Right lobe of liver (tissue), 6 donors: ENCODE data around the gene KCNQ1OT1. TPM values are rescaled to one million over a fixed set of nuclear protein-coding genes. Genes with fewer than 3 reads are reported as not detected.

Experiments used
- ATAC-seq, 4 donors: fragments of 200-7000 bp; cut with Tn5 transposase; one replicate each; pipeline ENCODE4 v1.9.1; 2020; ENCODE audit warnings: mild to moderate bottlenecking in 4 of 4, moderate library complexity in 4 of 4
- DNase-seq, 3 donors: peaks; one replicate each; pipeline ENCODE4 v3.0.0-alpha.2; 2020
- H3K27ac ChIP-seq, 3 donors: fragments of 200-600 bp; one replicate each; pipeline ENCODE4 v1.8.0; 2022
- H3K27me3 ChIP-seq, 2 donors: fragments of 200-600 bp; one replicate each; pipeline ENCODE4 v1.8.0; 2022
- H3K36me3 ChIP-seq, 4 donors: fragments of 200-600 bp; sonication (generic) in 1 of 4; one replicate each; pipeline versions ENCODE4 v1.5.1 to v1.8.0; 2017 to 2022; ENCODE audit warnings: control low read depth in 1 of 4
- H3K4me1 ChIP-seq, 4 donors: fragments of 200-600 bp; sonication (generic) in 1 of 4; one replicate each; pipeline versions ENCODE4 v1.5.1 to v1.8.0; 2017 to 2022; ENCODE audit warnings: control low read depth in 1 of 4
- H3K4me3 ChIP-seq, 3 donors: fragments of 200-600 bp; one replicate each; pipeline ENCODE4 v1.8.0; 2022
- H3K9me3 ChIP-seq, 4 donors: fragments of 200-600 bp; sonication (generic) in 1 of 4; one replicate each; pipeline versions ENCODE4 v1.5.1 to v1.8.0; 2017 to 2022; ENCODE audit warnings: control low read depth in 1 of 4
- CTCF ChIP-seq, 4 donors: fragments of 200-600 bp in 3 of 4; fragments of 450-650 bp in 1 of 4; IDR thresholded peaks; one replicate each; pipeline versions ENCODE4 v1.5.1 to v1.8.0; 2016 to 2022; ENCODE audit warnings: antibody characterized with exemption in 4 of 4, mild to moderate bottlenecking in 2 of 4
- POLR2A ChIP-seq: fragments of 450-650 bp; IDR thresholded peaks from one replicate; pipeline ENCODE4 v1.6.1; 2017; ENCODE audit warnings: antibody characterized with exemption, mild to moderate bottlenecking
- WGBS: methylation state at CpG from one replicate; pipeline ENCODE4 v1.1.6; 2018; ENCODE audit warnings: low coverage, low lambda C conversion rate; ENCODE audit not compliant: insufficient coverage; ENCODE audit errors: missing lambda C conversion rate; 5-methylcytosine and 5-hydroxymethylcytosine counted together
- intact Hi-C, 2 donors: fragments of 100-400 bp; cut with DNase I; formaldehyde crosslinking; loops; one replicate each; pipeline versions ENCODE4 v1.11.2 to v1.14.1; 2022
- total RNA-seq, 6 experiments: library from RNA; depleted of rRNA in 2 of 6; stranded (reverse); fragments of >200 nt in 2 of 6; fragmentation: NEBNext Ultra II Directional in 3 of 6; extraction: Animal tissue kit (Norgen Biotek cat#: 25700) in 3 of 6; gene quantifications; one replicate each; pipeline versions ENCODE4 v1.1.0 to v1.2.4, GENCODE V29; 2016 to 2023
- donor health status: DM: no; HTN: yes; CAD: no.
- donor health status: DM: no; HTN: no; CAD: no.
- donor health status: DM: no; HTN: no; CAD: no.
- donor health status: DM: no; HTN: yes; CAD: no.
- donor health status: DM: no; HTN: yes; CAD: no.

KCNQ1OT1 gene
- total RNA-seq, 6 experiments from 2014 or later, result 0.37 to 1.7 (median 0.60) TPM

- Histone ChIP-seq H3K27ac (no peak overlapping the region), H3K36me3 (no peaks in the 10 kb centered on the region), H3K9me3 (no peaks in the 10 kb centered on the region), H3K4me3 (no peak overlapping the region), H3K27me3 (no peaks in the 10 kb centered on the region), H3K4me1 (no peaks in the 10 kb centered on the region)
- DNase-seq (no peak), ATAC-seq (no peak)
- 35% methylated on average over 5 of the region's 5 CpGs for WGBS
- intact Hi-C loops, result no loop called here
- TF ChIP-seq POLR2A (no peak), CTCF (IDR thresholded peaks at IDR 0.05) (no peak)
These were observed 38.1 kb upstream of the KCNQ1OT1 start for GRCh38 chr11:2737866-2738265.

- Histone ChIP-seq H3K9me3 (no peaks in the 10 kb centered on the region), H3K4me3 (no peak overlapping the region), H3K27me3 (no peaks in the 10 kb centered on the region), H3K36me3 (no peaks in the 10 kb centered on the region), H3K4me1 (no peaks in the 10 kb centered on the region), H3K27ac (no peak overlapping the region)
- no peak for TF ChIP-seq POLR2A
- no peak for TF ChIP-seq CTCF (IDR thresholded peaks at IDR 0.05)
- WGBS, result 76% methylated on average over 5 of the region's 7 CpGs
- DNase-seq (no peak), ATAC-seq (no peak)
- intact Hi-C loops, result no loop called here
These were observed 37.4 kb upstream of the KCNQ1OT1 start for GRCh38 chr11:2737226-2737590.

- ATAC-seq (no peak), DNase-seq (no peak)
- Histone ChIP-seq H3K27me3 (no peaks in the 10 kb centered on the region), H3K9me3 (no peaks in the 10 kb centered on the region), H3K4me3 (no peak overlapping the region), H3K27ac (no peak overlapping the region), H3K36me3 (no peaks in the 10 kb centered on the region), H3K4me1 (no peaks in the 10 kb centered on the region)
- no peak for TF ChIP-seq POLR2A
- TF ChIP-seq CTCF (IDR thresholded peaks at IDR 0.05), result no peak
- intact Hi-C loops, result no loop called here
- 81% methylated on average over 2 of the region's 21 CpGs for WGBS
These were observed 36.9 kb upstream of the KCNQ1OT1 start for GRCh38 chr11:2736577-2737225.

- H3K27me3 ChIP-seq, result no peaks in the 10 kb centered on the region
- DNase-seq (no peak), ATAC-seq (no peak)
- no peaks in the 10 kb centered on the region for H3K9me3 ChIP-seq
- no peak overlapping the region for H3K4me3 ChIP-seq
- no peaks in the 10 kb centered on the region for H3K4me1 ChIP-seq
- 100% methylated on average over 2 of the region's 12 CpGs for WGBS
- H3K36me3 ChIP-seq, result no peaks in the 10 kb centered on the region
- H3K27ac ChIP-seq, result no peak overlapping the region
- TF ChIP-seq CTCF (IDR thresholded peaks at IDR 0.05) (no peak), POLR2A (no peak)
- intact Hi-C loops, result no loop called here
These were observed 35.3 kb upstream of the KCNQ1OT1 start for GRCh38 chr11:2735053-2735589.
